Naive B cell (primary cell): ENCODE measurements around the gene C1orf174. TPM values are rescaled to one million over a fixed set of nuclear protein-coding genes. Genes with fewer than 3 reads are reported as not detected.

Experiments
- ATAC-seq, 2 donors: fragments of 150-1000 bp; cut with Tn5 transposase; 2 replicates each; pipeline ENCODE4 v1.10.0; 2021; ENCODE audit warnings: low read depth in 2 of 2, mild to moderate bottlenecking in 2 of 2, moderate library complexity in 2 of 2
- DNase-seq: peaks from one replicate; pipeline ENCODE4 v3.0.0; 2022
- H3K27ac Mint-ChIP-seq, 6 donors: one replicate each; pipeline ENCODE4 v1.8.0; 2020 to 2022; ENCODE audit warnings: mild to moderate bottlenecking in 6 of 6, mixed read lengths in 6 of 6, moderate library complexity in 5 of 6, inconsistent platforms in 2 of 6
- H3K27me3 Mint-ChIP-seq, 3 donors: one replicate each; pipeline ENCODE4 v1.8.0; 2021 to 2022; ENCODE audit warnings: mixed read lengths in 3 of 3, mild to moderate bottlenecking in 1 of 3
- H3K36me3 Mint-ChIP-seq, 2 donors: one replicate each; pipeline ENCODE4 v1.8.0; 2020 to 2022; ENCODE audit warnings: mixed read lengths in 2 of 2, inconsistent platforms in 1 of 2, mild to moderate bottlenecking in 1 of 2
- H3K4me1 Mint-ChIP-seq, 3 donors: one replicate each; pipeline ENCODE4 v1.8.0; 2020 to 2022; ENCODE audit warnings: mixed read lengths in 3 of 3, inconsistent platforms in 1 of 3, mild to moderate bottlenecking in 1 of 3, moderate library complexity in 1 of 3
- H3K4me3 Mint-ChIP-seq, 8 donors: one replicate each; pipeline ENCODE4 v1.8.0; 2020 to 2022; ENCODE audit warnings: mild to moderate bottlenecking in 8 of 8, mixed read lengths in 8 of 8, moderate library complexity in 8 of 8, inconsistent platforms in 2 of 8
- H3K9me3 Mint-ChIP-seq, 7 donors: one replicate each; pipeline ENCODE4 v1.8.0; 2020 to 2022; ENCODE audit warnings: mixed read lengths in 7 of 7, mild to moderate bottlenecking in 5 of 7, inconsistent platforms in 2 of 7, moderate library complexity in 1 of 7
- polyA plus RNA-seq, 6 donors: library from polyadenylated mRNA; unstranded; fragments of 300-500 nt; fragmentation: Illumina TruSeq; gene quantifications; one replicate each; pipeline ENCODE4 v1.2.3, GENCODE V29; 2021; ENCODE audit warnings: low read depth in 6 of 6

C1orf174 gene
- polyA plus RNA-seq, 6 donors from 2014 or later: 13.6 to 27.9 (median 21.9) TPM

DNA sequence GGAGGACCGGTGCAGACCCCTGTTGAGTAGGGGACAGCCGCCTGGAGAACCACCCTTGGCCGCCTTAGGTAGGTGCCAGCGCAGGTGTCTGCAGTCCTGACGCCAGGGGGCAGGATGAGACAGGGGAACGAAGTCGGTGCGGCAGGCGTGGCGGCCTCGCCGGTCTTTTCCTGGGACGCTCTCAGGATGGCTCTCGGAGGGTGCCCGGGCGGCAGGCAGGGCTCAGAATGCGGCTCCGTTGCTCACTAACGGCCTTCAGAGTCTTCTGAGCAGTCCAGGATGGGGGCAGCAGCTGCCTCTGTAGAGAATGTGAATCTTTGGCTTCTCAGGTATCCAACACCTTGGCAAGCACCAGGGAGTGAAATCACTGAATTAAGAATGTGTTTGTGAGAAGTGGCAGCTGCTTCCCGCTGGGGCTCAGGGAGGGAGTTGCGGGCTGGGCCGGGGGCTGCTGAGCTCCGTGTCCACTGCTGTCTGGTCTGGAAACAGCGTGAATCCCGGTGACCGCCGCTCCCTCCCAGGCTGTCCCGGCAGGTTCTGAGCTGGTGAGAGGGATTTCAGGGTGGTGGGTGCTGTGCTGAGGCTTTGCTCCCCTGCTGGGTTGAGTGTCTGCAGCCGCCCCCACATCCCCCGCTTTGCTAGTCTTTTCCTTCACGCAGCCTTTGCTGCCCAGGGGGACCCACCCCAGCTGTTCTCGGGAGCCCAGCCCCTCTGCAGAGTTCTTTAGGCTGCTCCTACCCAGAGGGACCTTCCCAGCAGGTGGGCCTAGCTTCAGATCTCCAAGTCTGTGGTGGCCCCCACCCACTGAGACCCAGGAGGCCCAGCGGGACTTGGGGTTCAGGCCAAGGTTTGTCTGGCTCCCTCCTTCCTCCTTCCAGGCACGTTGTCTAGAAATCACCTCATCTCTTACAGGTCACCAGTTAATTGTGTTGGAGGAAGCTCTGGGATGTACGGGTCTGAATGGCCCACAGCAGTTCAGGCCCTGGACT lies 11.1 kb upstream of the C1orf174 start:
- Mint-ChIP-seq H3K4me1 (peaks cover 10 to 27% (median 20%) of the 10 kb centered on the region in 3 donors), H3K36me3 (no peaks in the 10 kb centered on the region), H3K27ac (peak overlapping the region in 2 of 6 donors; percentile 20 to 26), H3K4me3 (peak overlapping the region in 6 of 8 donors; percentile 34 to 66 (median 56)), H3K27me3 (peaks cover 0 to 14% (median 7%) of the 10 kb centered on the region in 3 donors), H3K9me3 (no peaks in the 10 kb centered on the region)
- DNase-seq: peak; percentile 72
- peak; percentile 74 to 85 for ATAC-seq

DNA sequence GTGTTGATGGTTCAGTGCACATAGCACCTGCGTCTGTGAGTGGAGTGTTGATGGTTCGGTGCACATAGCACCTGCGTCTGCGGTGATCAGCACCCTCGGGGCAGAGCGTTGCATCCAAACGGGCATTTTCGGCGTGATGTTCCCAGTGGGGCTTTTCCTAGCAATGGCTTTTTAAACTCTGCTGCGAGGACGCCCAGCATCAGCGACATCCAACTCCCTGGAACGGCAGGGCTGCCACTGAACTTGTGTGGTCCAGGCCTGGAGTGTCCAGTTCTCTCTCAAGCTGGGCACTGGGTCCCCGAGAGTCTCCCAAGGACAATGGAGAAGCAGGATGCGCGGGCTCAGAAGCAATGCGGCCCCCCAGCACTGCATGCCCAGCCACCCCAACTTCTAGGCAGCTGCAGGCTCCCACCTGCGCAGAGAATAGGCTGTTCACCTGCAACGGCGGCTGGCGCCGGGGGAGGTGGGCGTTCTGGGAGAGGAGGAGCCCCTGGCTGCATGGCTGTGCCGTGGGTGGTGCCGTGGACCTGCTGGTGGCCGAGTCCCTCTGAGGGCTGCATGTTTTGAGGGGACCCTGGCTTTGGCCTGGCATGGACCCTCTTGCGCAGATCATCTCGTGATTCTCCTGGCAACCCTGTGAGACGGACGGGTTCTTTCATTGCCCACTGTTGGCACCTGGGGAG lies 10.1 kb upstream of the C1orf174 start:
- H3K4me3 Mint-ChIP-seq: peak overlapping the region in 2 of 8 donors; percentile 34 to 54
- H3K27me3 Mint-ChIP-seq: peaks cover 0 to 14% (median 7%) of the 10 kb centered on the region in 3 donors
- DNase-seq: no peak
- no peaks in the 10 kb centered on the region for H3K9me3 Mint-ChIP-seq
- H3K27ac Mint-ChIP-seq: peak overlapping the region in 1 of 6 donors; percentile 70
- peaks cover 10 to 27% (median 20%) of the 10 kb centered on the region in 3 donors for H3K4me1 Mint-ChIP-seq
- peak; percentile 41 to 73 for ATAC-seq
- H3K36me3 Mint-ChIP-seq: no peaks in the 10 kb centered on the region

DNA sequence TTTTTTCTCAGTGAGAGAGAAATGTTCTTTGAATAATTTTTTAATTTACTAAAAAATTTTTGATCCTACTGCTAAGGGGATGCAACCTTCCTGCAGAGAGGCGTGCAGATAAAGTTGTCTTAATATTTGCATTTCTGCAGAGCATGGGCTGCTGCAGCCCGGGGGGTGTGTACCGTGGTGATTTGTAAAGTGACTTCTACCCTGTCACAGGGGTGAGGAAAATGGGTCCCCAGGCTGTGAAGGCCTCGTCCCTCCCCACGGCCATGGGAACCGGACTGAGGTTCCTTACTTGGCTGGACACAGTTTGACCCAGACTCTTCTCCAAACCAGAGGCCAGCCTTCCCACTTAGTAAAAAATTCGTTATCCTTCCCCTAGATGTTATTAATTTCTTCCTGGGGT lies 9.5 kb upstream of the C1orf174 start:
- no peaks in the 10 kb centered on the region for H3K36me3 Mint-ChIP-seq
- H3K4me1 Mint-ChIP-seq: peaks cover 10 to 27% (median 20%) of the 10 kb centered on the region in 3 donors
- peaks cover 0 to 14% (median 7%) of the 10 kb centered on the region in 3 donors for H3K27me3 Mint-ChIP-seq
- DNase-seq (no peak), ATAC-seq (no peak)
- no peak overlapping the region for H3K27ac Mint-ChIP-seq
- H3K4me3 Mint-ChIP-seq: peak overlapping the region in 2 of 8 donors; percentile 34 to 42
- H3K9me3 Mint-ChIP-seq: no peaks in the 10 kb centered on the region

DNA sequence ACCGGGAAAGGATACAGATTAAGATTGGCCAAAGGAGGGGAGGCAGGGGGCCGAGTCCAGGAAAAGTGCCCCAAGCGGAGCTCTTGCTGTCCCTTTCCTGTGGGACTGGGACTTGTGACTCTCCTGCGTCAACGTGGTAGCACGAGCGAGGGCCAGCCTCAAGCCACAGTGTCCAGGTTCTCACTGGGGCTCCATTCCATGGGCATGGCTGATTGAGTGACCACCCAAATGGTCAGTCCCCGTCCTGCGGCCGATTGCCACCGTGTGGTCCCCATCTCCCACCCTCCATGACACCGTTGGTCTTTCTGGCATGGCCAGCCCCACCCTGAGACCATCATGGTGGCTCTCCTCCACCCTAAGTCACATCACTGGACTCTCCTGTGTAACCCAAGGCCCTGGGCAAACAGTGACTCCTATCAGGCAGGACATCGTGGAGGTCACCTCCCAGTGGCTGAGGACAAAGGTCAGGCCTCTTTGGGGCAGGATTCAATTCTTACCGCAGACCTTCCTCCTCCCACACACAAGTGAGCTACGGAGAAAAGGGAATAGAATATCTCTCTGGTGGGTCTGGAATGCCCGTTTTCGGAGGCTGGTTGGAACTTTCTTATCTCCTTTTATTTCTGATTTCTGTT lies 8.9 kb upstream of the C1orf174 start:
- no peak for DNase-seq
- Mint-ChIP-seq H3K4me3 (peak overlapping the region in 1 of 8 donors; percentile 40), H3K27ac (no peak overlapping the region), H3K4me1 (peaks cover 10 to 27% (median 20%) of the 10 kb centered on the region in 3 donors), H3K27me3 (peaks cover 0 to 14% (median 7%) of the 10 kb centered on the region in 3 donors), H3K9me3 (no peaks in the 10 kb centered on the region), H3K36me3 (no peaks in the 10 kb centered on the region)
- no peak for ATAC-seq

DNA sequence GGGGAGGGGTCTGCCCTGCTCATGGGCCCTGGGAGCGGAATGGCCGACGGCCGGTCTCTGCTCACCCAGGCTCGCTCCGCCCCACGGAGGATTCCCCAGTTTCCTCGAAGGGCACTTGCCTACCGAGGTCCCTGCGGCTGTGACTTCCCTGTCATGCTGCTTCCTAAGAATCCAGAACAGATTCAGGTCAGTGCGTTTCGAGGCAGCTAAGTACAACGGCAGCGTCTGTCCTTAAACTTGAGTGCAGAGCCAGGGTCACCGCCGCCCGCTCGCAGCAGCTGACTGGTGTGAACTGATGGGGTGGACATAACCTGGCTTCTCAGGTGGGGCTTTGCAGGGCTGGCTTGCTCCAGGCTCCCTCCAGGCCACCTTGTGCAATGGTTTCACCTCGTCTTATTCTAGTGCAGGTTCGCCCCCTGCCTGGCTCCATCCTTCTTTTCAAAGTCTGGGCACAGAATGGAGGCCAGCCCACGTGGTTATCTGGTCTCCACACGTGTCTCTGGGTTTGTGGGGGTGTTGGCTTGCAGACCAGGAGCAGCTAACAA lies 7.6 kb upstream of the C1orf174 start:
- no peak for DNase-seq
- Mint-ChIP-seq H3K27ac (no peak overlapping the region), H3K36me3 (no peaks in the 10 kb centered on the region), H3K27me3 (peaks cover 0 to 14% (median 7%) of the 10 kb centered on the region in 3 donors), H3K4me3 (no peak overlapping the region), H3K4me1 (peaks cover 10 to 27% (median 20%) of the 10 kb centered on the region in 3 donors), H3K9me3 (no peaks in the 10 kb centered on the region)
- no peak for ATAC-seq

DNA sequence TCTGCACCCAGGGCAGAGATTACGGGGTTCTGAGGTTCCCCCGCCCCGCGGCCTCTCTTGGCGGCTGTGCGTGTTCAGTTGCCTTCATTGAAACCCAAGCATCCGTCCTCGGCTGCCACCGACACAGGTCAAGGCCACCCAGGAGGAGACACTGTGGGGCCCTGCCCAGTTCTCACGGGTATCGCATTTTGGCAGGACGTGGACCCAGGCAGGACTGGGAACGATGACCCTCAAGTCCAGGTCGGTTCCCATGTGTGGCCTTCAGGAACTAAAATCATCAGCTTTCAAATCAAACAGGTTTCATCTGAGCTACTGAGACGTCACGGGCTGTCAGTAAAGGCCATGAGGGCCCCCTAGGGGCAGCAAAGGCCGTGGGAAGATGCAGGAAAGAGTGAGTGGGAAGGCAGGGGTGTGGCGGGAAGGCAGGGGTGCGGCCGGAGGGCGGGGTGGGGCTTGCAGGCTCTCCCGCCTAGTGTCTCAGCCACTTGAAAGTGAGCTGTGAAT lies 7.0 kb upstream of the C1orf174 start:
- ATAC-seq (no peak), DNase-seq (no peak)
- Mint-ChIP-seq H3K36me3 (no peaks in the 10 kb centered on the region), H3K4me1 (peaks cover 10 to 27% (median 19%) of the 10 kb centered on the region in 3 donors), H3K4me3 (no peak overlapping the region), H3K27ac (peak overlapping the region in 1 of 6 donors; percentile 88), H3K9me3 (no peaks in the 10 kb centered on the region), H3K27me3 (peaks cover 0 to 14% (median 7%) of the 10 kb centered on the region in 3 donors)

DNA sequence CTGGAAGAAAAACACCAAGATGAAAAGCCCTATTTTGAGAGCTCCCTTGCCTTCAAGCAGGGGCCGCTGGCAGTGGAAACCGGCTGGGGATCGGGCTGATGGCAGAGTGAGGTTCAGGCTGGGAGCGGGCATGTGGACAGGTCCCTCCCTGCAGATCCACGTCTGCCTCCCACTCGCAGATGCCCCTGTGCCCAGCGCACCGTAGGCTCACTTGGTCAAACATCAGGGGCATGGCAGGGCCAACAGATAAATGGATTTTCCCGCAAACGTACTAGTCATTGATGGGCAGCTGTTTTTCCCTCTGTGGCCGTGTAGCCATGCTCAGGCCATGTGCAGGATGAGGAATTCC lies 6.6 kb upstream of the C1orf174 start:
- H3K4me1 Mint-ChIP-seq: peaks cover 10 to 24% (median 19%) of the 10 kb centered on the region in 3 donors
- no peaks in the 10 kb centered on the region for H3K36me3 Mint-ChIP-seq
- H3K9me3 Mint-ChIP-seq: no peaks in the 10 kb centered on the region
- H3K4me3 Mint-ChIP-seq: no peak overlapping the region
- peaks cover 0 to 14% (median 7%) of the 10 kb centered on the region in 3 donors for H3K27me3 Mint-ChIP-seq
- no peak overlapping the region for H3K27ac Mint-ChIP-seq
- ATAC-seq (no peak), DNase-seq (no peak)

DNA sequence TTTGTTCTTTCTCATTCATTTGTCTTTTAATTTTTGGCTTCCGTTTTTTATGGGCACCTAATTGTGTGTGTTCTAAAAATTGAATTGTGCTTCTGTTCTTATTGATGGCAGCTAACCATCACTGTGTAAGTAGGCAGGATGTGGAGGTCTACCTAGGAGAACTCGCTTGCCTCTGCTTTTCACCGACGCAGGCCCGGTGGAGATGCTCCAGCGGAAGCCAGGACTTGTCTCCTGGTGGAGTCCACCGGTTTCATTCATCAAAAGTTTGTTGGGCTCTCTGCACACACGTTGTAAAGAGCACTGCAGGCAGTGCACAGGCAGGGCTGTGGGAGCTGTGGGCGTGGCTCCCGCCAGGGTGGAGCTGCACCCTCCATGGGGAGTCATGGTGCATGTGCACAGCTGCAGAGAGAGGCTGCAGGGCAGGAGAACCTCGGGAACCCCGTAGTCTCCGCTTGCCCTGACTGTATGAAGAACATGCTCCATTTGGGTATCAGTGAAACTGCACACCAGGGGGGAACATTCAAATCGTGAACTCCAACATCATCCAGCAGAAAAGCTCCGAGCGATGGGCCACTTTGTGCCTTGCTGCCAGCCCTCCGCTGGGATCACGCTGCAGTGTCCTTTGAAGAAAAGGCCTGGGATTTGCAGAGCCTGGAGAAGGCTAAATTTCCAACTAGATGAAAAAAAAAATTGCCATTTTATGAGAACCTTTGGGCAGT lies 6.0 kb upstream of the C1orf174 start:
- peaks cover 0 to 14% (median 7%) of the 10 kb centered on the region in 3 donors for H3K27me3 Mint-ChIP-seq
- peak overlapping the region in 1 of 6 donors; percentile 32 for H3K27ac Mint-ChIP-seq
- no peaks in the 10 kb centered on the region for H3K9me3 Mint-ChIP-seq
- H3K4me1 Mint-ChIP-seq: peaks cover 13 to 18% (median 15%) of the 10 kb centered on the region in 3 donors
- ATAC-seq (no peak), DNase-seq (no peak)
- H3K36me3 Mint-ChIP-seq: no peaks in the 10 kb centered on the region
- peak overlapping the region in 2 of 8 donors; percentile 59 to 68 for H3K4me3 Mint-ChIP-seq

DNA sequence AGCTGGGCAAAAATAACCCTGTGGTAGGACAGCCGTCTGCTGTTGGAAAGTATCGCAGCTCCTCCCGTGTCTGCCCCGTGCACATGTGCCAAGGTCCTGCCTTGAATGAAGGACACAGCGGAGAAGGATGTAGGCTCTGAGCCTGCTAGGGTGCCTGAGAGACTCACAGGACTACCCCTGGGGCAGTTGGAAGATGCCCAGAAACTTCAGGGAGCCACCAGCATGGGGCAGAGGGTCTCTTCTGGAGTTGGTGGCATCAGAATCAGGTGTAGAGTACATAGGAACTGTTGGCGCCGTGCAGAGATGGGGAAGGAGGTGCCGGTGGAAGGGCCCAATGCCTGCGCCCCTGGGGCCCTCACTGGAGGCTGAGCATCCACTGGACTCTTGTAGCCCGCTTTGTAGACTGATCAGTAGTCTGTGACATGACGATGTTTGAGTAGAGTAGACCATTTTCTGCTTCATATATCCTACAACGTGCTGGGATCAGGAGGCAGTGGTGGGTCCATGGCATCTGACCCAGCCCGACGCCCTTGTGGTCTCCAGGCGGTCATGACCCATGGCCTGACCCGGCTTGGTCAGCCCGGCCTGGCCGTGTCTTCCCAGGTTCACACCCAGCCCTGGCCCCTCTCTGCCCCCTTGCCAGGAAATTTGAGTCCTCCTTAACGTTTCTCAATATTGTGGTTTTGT lies 5.3 kb upstream of the C1orf174 start:
- no peak for DNase-seq
- H3K4me3 Mint-ChIP-seq: peak overlapping the region in 2 of 8 donors; percentile 59 to 68
- H3K9me3 Mint-ChIP-seq: no peaks in the 10 kb centered on the region
- ATAC-seq: no peak
- peaks cover 9 to 13% (median 12%) of the 10 kb centered on the region in 3 donors for H3K4me1 Mint-ChIP-seq
- H3K27ac Mint-ChIP-seq: peak overlapping the region in 1 of 6 donors; percentile 19
- peaks cover 0 to 14% (median 7%) of the 10 kb centered on the region in 3 donors for H3K27me3 Mint-ChIP-seq
- no peaks in the 10 kb centered on the region for H3K36me3 Mint-ChIP-seq

DNA sequence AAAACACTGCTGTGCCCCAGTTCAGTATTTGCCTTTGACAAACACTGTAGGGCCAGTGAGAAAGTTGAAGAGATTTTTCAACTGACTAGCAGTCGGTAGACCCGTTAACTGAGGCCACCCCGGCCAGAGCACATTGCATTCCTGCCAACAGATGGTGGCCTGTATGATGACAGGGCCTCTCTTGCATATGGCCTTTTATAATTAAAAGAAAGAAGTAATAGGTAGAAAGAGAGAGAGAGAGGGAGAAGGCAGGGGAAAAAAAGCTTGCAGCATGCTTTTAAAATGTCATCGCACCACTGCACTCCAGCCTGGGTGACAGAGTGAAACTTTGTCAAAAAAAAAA lies 4.7 kb upstream of the C1orf174 start:
- Mint-ChIP-seq H3K27ac (no peak overlapping the region), H3K4me3 (peak overlapping the region in 1 of 8 donors; percentile 30), H3K9me3 (peaks cover 0 to 1% (median 0%) of the 10 kb centered on the region in 7 donors), H3K27me3 (peaks cover 0 to 10% (median 2%) of the 10 kb centered on the region in 3 donors), H3K36me3 (no peaks in the 10 kb centered on the region), H3K4me1 (peaks cover 8 to 12% (median 10%) of the 10 kb centered on the region in 3 donors)
- DNase-seq: no peak
- no peak for ATAC-seq

DNA sequence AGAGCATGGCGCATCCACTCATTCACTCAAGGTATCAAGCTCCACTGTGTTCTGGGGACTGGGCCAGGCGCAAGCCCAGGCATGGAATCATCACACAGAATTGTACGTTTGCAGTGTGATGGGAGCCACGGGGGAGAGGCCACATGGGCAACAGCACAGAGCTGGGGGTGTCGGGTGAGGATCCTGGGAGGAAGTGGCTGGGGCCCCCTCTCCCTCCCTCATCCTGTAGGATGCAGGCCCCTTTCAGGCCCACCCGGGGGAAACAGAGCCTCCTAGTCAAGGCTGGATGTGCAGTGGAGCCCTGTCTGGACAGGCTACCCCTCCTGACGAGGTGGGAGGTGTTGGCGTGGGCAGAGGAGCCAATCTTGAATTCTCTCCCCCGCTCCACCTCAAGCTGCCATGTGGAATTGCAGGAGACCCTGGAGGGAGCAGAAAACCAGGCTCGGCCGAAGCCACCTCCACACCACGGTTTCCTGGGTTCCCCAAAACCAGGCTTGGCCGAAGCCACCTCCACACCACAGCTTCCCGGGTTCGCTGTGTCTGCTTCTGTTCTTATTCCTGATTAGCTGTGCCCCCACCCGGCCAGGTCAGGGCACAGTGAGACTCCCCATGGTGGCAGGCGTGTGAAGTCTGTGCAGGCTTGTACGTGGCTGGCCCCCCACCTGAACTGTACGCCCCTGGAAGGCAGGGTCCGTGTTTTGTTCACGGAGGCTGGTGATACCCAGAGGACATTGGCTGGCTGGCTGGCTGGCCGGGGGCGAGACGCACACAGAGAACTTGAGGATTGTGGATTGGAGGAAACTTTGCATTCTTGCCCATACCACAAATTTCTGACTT lies 4.2 kb upstream of the C1orf174 start:
- H3K4me1 Mint-ChIP-seq: peaks cover 9 to 12% (median 10%) of the 10 kb centered on the region in 3 donors
- H3K4me3 Mint-ChIP-seq: peak overlapping the region in 2 of 8 donors; percentile 51 to 89

More for the DNA sequence above, 4.2 kb upstream of the C1orf174 start:
- Mint-ChIP-seq H3K27me3 (peaks cover 0 to 7% (median 0%) of the 10 kb centered on the region in 3 donors), H3K9me3 (peaks cover 0 to 1% (median 0%) of the 10 kb centered on the region in 7 donors), H3K27ac (peak overlapping the region in 2 of 6 donors; percentile 48 to 56), H3K36me3 (no peaks in the 10 kb centered on the region)
- DNase-seq (no peak), ATAC-seq (no peak)
